HepG2 (cell line): ENCODE measurements around the gene KDM5B. TPM values are rescaled to one million over a fixed set of nuclear protein-coding genes. Genes with fewer than 3 reads are reported as not detected.

Experiments
- HNF4G ChIP-seq, 2 experiments: sonication (generic) in 1 of 2; formaldehyde crosslinking in 1 of 2; IDR thresholded peaks; 2 replicates each; pipeline versions ENCODE4 v1.4.0 to v1.6.1; 2011 to 2020; ENCODE audit warnings: borderline replicate concordance in 2 of 2, low read depth in 2 of 2, mild to moderate bottlenecking in 2 of 2, low read length in 1 of 2, missing genetic modification reagents in 1 of 2, moderate library complexity in 1 of 2
- MTF2 ChIP-seq: sonication (generic); formaldehyde crosslinking; IDR thresholded peaks from 2 replicates; pipeline ENCODE4 v1.5.0; 2020; ENCODE audit warnings: missing genetic modification reagents, borderline replicate concordance
- SALL2 ChIP-seq: sonication (generic); formaldehyde crosslinking; IDR thresholded peaks from 2 replicates; pipeline ENCODE4 v1.8.1; 2023; ENCODE audit warnings: mild to moderate bottlenecking, missing genetic modification reagents, inconsistent platforms
- TAF15 ChIP-seq: fragments of 200-400 bp; formaldehyde crosslinking; IDR thresholded peaks from one replicate; pipeline ENCODE4 v1.6.1; 2018; ENCODE audit warnings: mild to moderate bottlenecking, low read depth, low read length; ENCODE audit not compliant: poor library complexity, severe bottlenecking
- TBL1XR1 ChIP-seq: fragments of 150-350 bp; IDR thresholded peaks from 2 replicates; pipeline ENCODE4 v1.6.1; 2014; ENCODE audit warnings: borderline replicate concordance, low read length; ENCODE audit not compliant: partially characterized antibody
- ZHX1 ChIP-seq: sonication (generic); formaldehyde crosslinking; IDR thresholded peaks from 2 replicates; pipeline ENCODE4 v1.8.1; 2022; ENCODE audit warnings: low read depth, mild to moderate bottlenecking, missing genetic modification reagents
- ZNF619 ChIP-seq: sonication (generic); formaldehyde crosslinking; IDR thresholded peaks from 2 replicates; pipeline ENCODE4 v1.4.0; 2020; ENCODE audit warnings: mild to moderate bottlenecking, missing genetic modification reagents
- ZNF687 ChIP-seq: sonication (generic); formaldehyde crosslinking; IDR thresholded peaks from 2 replicates; pipeline ENCODE4 v1.5.1; 2020; ENCODE audit warnings: mild to moderate bottlenecking, missing genetic modification reagents, moderate library complexity
- polyA plus RNA-seq, 8 experiments: library from polyadenylated mRNA; depleted of rRNA in 3 of 8; stranded (reverse) in 7 of 8; unstranded in 1 of 8; fragments of >200 nt; fragmentation: Illumina TruSeq in 4 of 8; extraction: Trizol in 4 of 8; gene quantifications; 2 replicates each; pipeline versions ENCODE4 v1.2.1 to v1.2.3, GENCODE V29; 2011 to 2016; ENCODE audit warnings: low read depth in 4 of 8, missing spikeins in 1 of 8, mixed read lengths in 1 of 8; ENCODE audit not compliant: insufficient read depth in 1 of 8
- total RNA-seq, 5 experiments: library from RNA; depleted of rRNA; stranded (reverse); fragments of >200 nt; fragmentation: Illumina TruSeq; extraction: Trizol; gene quantifications; 2 replicates each; pipeline ENCODE4 v1.2.3, GENCODE V29; 2016; ENCODE audit warnings: low read depth in 1 of 5
- TF ChIP-seq, protein P1 (sequence below): IDR thresholded peaks from 2 replicates; pipeline ENCODE4 v1.6.1; 2018; ENCODE audit warnings: missing genetic modification reagents

KDM5B gene
- total and polyA plus RNA-seq, 2 of the 13 experiments (the other 11 are each of a cell fraction or from before 2014, with no cell fraction given): 34.2 to 35.4 TPM

DNA sequence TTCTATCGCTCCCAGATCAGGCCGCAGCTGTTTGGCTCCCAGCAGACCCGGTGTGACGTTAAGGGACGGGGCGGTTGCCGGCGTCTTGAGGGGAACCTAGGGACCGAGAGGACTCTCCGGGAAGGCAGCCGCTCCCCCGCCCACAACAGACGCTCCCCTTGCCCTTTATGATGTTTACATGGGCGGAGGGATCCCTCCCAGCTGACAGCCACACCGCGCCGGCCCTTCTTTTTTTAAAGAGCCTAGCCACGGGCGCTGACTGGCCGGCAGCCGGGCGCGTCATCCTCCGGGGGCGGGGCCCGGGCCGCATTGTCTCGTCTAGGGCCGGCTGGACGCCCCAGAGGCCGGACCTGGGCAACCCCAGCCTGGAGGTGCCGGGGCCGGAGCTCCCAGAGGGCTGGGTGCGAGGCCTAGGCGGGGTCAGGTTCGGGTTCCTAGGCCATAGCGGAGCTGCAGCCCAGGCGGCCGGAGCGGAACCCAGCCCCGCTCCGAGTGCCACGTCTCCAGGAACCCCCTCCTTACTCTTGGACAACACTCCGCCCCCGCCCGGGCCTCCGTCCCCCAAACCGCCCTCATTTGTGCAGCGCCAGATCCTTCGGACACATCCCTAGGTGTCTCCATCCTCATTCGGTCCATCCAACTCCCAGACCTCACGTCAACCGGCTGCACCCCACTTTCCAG is 2.5 kb upstream of the KDM5B start, which contains the start of gene PCAT6 (continued):
- no peak for TF ChIP-seq ZHX1 (CRISPR knock-in tag)
- no peak for TF ChIP-seq SALL2 (CRISPR knock-in tag)
- TF ChIP-seq ZNF687 (CRISPR knock-in tag): peak; percentile 80; the same call in 1 of the 2 replicates
- no peak for TF ChIP-seq TBL1XR1
- no peak for TF ChIP-seq ZNF619
- no peak for TF ChIP-seq TAF15
- TF ChIP-seq, protein P1, sequence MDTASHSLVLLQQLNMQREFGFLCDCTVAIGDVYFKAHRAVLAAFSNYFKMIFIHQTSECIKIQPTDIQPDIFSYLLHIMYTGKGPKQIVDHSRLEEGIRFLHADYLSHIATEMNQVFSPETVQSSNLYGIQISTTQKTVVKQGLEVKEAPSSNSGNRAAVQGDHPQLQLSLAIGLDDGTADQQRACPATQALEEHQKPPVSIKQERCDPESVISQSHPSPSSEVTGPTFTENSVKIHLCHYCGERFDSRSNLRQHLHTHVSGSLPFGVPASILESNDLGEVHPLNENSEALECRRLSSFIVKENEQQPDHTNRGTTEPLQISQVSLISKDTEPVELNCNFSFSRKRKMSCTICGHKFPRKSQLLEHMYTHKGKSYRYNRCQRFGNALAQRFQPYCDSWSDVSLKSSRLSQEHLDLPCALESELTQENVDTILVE (CRISPR knock-in tag): peak; percentile 53; the same call in 1 of the 2 replicates
- TF ChIP-seq HNF4G (IDR thresholded peaks at IDR 0.05; ENCODE audit: borderline replicate concordance, low read depth, low read length): peak; percentile 9; the same call in 1 of the 2 replicates
- no peak; the same call in 1 of the 2 replicates for TF ChIP-seq HNF4G (CRISPR knock-in tag; IDR thresholded peaks at IDR 0.05; ENCODE audit: borderline replicate concordance, low read depth)
- 0 out of 2 replicates have a peak, but pooled peaks have one; percentile 32 for TF ChIP-seq MTF2 (CRISPR knock-in tag)
